Muscle of back (tissue), 11 donors: Measurements from ENCODE around the gene SLC46A3. TPM values are rescaled to one million over a fixed set of nuclear protein-coding genes. Genes with fewer than 3 reads are reported as not detected.
"Not testable (repeated sequence)": the region's sequence is repeated elsewhere in the genome, so short reads cannot be mapped to it uniquely, and the experiment has no call there.

ENCODE experiments used
- DNase-seq, 3 donors: peaks; one replicate each; pipeline versions ENCODE4 v3.0.0 to v3.0.0-alpha.2; 2013
- polyA plus RNA-seq, 10 donors: library from polyadenylated mRNA; unstranded; fragments of 120-200 nt; gene quantifications; one replicate each; pipeline ENCODE4 v1.2.1, GENCODE V29; 2013; ENCODE audit not compliant: insufficient read length in 10 of 10

Gene SLC46A3
- polyA plus RNA-seq, 10 donors: 0.79 to 1.9 (median 1.5) TPM

DNA sequence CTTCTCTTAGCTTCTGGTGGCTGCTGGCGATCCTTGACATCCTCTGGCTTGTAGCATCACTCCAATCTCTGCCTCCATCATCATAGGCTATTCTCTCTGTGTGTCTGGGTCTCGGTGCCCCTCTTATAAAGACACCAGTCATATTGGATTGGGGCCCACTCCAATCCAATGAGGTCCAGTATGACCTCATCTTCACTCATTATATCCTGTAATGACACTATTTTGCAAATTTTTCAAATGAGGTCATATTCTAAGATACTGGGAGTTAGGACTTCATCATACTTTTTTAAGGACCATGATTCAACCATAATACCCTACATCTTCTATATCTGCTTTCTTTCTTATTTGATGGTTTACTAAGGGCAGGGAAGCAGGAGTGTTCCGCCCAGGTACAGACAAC, 12.0 kb upstream of the SLC46A3 start:
- no peak for DNase-seq

DNA sequence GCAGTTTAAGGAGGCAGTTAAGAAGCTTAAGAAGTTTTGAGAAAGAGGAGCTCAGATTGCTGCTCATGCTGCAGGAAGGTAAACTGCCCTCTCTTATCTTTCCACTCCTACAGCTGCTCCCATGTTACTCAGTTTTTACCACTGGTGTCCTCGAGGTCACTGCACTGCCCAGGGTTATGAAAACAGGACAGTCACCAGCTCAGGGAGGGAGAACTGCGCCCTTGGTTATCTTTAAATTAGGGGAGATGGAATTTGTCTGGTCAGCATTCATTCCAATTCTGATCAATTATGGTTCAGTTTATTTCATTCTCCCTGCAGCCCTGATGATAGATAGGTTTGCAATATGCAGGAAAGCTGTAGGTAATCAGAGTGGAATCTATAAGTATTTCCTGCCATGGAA, 10.8 kb upstream of the SLC46A3 start:
- DNase-seq: no peak

GRCh38 chr13:28728642-28729041, 9.9 kb upstream of the SLC46A3 start:
- no peak for DNase-seq

DNA sequence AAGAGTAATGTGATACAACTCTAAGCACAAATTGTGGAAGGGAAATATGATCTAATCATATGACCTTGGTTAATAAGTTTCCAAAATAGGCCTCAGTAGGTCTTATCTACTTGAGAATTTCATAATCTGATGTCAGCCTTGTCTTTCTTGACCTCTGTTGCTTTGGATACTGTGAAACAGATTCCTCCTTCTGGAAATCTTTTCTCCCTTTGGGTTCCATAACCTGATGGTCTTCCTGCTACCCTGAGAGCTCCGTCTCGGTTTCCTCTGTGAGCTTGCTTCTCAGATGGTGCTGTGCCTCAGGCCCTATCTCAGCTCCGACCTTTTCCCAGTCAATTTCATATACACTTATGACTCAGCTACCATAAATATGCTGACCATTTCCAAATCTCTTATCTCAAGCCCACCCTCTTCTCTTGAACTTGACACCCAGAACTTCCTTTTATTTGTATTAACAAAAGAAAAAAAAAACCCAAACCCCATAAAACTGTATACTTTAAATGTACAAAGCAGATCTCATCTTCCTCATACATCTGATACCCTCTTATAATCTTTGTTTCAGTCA, 6.4 kb upstream of the SLC46A3 start:
- no peak for DNase-seq

DNA sequence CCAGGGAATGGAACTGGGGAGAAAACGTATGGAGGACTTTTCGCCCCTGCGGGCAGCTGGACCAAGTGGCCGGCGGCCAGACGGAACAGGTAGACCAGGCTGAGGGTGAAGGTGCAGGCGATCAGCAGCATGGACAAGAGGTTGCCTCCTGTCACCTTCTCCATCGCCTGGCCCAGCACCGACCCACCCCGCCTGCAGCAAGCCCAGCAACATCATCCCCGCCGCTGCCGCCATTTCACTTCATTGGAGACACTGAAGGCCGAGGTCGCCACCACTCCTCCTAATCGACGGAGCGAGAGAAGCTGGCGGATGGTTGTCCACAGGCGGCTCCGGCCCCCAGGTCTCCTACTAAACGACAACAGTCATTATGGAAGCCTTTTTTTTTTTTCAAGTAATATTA, 5.0 kb upstream of the SLC46A3 start:
- no peak for DNase-seq

DNA sequence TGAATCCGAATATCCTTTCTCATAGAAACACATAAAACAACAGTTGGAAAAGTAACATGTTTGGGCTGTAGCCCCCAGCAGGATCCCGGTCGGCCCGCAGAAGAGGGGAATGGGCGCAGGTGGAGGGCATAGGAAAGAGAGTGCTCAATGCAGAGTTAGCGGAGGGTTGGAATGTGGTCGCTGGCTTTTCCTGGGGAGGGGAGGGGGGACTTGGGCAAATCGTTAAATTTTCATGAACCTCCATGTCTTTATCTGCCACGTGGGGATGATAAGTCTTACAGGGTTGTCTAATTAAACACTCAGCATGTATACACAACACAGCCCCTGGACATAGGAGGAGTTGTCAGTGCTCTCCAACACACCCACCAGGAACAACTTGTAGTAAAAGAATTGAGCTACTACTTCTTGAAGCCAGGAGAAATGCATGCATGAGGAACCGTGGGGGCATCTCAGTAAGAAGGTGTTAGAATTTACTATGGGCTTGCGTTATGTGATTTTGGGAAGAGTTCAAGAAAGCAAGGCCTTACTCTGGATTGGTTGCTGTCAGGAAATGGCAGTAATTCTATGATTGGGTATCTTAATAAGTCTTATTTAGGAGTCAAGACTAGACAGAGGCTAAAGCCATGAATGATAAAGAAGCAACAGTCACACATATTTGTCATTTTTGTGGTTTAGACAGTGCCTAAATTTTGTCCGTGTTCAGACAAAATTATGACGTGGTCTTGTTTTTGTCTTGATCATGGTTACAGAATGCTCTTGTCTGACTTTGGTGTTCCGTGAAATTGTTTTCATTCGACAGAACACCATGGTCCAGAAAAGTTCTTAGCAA, 671 bp upstream of the SLC46A3 start:
- DNase-seq: peak in 1 of 3 donors; percentile 56

- peak in 1 of 3 donors; percentile 7 for DNase-seq
Observed at GRCh38 chr13:28718196-28718542, 601 bp downstream of the SLC46A3 start.

DNA sequence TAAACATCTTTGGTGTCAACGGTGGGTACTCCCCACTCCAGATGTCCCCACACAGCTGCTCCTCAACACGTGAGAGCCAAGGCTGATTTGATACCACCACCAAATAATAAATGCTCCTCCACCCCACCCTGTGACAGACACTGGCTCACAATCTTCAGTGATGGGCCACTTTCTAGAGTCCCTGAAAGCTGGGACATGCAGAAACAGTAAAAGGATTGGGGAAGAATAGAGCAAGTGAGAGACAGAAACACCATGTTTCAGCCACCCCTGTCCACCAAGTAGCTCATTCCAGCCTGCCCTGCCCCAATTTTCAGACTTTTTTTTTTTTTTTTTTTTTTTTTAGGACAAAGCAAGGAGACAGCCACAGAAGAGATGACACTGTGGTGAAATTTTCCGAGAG, 1.6 kb downstream of the SLC46A3 start:
- DNase-seq: no peak

DNA sequence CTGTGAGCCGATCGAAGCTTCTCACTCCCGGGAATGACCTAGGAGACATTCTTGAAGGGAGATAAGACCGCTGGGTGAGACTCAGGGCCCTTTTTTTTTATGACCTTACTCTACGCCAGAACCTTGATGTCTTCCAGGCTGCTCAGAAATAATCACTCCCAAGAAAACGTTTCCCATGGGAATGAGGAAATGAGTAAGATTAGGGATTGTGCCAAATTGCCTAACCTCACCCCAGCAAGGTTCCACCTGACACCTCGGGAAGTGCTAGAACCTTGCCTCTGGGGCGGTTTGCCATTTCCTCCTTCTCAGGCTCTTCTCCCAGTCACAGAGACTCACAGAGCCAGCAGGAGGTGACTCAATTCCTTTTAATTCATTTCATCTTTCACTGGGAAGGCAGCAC, 2.3 kb downstream of the SLC46A3 start:
- DNase-seq: peak in 1 of 3 donors; percentile 41

DNA sequence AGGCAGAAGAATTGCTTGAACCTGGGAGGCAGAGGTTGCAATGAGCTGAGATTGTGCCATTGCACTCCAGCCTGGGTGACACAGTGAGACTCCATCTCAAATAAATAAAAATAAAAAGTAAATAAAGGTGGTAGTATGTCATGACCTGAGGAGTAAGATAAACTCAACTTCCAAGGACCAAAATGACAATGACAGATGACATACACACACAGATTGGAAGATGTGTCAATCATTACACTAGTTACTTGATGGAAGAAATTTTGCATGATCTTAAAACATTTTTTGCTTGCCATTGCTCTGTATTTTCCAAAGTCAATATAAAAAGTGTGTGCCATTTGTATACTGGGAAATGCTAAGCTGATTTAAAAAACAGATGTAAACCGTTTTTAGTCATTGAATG, 4.1 kb downstream of the SLC46A3 start:
- DNase-seq: no peak

GRCh38 chr13:28710161-28710560, 8.6 kb downstream of the SLC46A3 start:
- no peak for DNase-seq

GRCh38 chr13:28707629-28708427, 10.9 kb downstream of the SLC46A3 start:
- peak; percentile 46 to 80 (median 72) for DNase-seq

GRCh38 chr13:28705461-28706083, 13.2 kb downstream of the SLC46A3 start:
- no peak for DNase-seq

DNA sequence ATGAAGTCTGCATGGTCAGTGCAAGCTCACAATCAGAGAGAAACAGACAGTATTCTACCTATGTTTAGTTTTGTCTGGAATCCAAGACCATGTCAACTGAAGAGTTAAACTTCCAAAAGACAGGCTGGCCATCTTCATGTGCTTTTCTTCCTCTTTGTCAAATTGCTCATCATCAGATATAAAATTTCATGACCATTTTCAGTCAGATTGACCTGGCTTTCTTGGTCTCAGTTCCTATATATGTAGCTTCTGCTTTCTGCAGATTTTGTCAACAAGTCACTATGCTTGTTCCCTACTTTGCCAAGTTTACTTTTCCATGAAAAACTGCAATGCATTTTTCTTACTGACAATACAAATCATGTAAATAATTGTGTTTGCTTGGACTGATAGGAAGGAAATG, 13.9 kb downstream of the SLC46A3 start:
- DNase-seq: no peak

DNA sequence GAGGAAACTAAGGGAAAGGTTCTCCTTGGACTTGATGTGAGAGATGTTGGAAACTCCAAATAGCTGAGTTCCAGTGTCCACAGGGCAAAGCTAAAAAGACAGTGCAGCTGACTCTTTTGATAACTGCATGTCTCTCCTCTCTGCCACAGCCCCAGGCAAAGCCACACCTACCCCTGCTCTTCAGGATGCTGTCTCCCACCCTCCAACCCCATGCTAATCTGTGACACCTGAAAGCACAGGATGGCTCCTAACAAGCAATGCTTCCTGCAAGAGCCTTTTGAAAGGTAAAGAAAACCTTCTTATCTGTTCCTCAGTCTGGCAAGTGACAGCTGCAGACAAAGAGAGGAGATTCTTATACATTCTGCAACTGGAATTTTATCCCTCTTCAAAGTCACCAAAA, 14.5 kb downstream of the SLC46A3 start:
- no peak for DNase-seq

DNA sequence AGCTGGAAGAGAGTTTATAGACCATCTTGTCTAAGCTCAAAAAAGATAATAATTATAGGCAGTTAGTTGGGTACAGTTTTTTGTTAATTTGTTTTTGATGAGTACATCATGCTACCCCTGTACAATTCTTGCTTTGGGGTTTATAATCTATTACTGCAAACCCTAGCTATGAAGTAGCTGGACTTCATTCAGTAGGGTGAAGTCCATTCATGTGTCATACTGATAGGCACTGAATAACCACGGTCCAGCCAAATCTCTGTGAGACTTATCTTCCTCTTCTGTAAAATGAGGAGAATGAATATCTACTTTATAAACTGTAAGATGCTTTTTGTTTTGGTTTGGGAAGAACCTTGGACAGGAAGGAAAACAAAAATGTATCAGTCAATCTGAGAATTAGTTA, 19.5 kb downstream of the SLC46A3 start:
- no peak for DNase-seq

GRCh38 chr13:28697441-28697840, 21.3 kb downstream of the SLC46A3 start:
- no peak for DNase-seq

- not testable (repeated sequence) for DNase-seq
Observed at GRCh38 chr13:28693605-28694491, 24.9 kb downstream of the SLC46A3 start.

DNA sequence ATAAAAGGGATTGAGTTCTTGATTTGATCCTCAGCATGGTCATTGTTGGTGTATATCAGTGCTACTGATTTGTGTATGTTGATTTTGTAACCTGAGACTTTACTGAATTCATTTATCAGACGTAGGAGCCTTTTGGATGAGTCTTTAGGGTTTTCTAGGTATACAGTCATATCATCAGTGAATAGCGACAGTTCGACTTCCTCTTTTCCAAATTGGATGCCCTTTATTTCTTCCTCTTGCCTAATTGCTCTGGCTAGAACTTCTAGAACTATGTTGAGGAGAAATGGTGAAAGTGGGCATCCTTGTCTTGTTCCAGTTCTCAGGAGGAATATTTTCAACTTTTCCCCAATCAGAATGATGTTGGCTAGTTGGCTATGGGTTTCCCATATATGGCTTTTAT, 32.9 kb downstream of the SLC46A3 start:
- no peak for DNase-seq

DNA sequence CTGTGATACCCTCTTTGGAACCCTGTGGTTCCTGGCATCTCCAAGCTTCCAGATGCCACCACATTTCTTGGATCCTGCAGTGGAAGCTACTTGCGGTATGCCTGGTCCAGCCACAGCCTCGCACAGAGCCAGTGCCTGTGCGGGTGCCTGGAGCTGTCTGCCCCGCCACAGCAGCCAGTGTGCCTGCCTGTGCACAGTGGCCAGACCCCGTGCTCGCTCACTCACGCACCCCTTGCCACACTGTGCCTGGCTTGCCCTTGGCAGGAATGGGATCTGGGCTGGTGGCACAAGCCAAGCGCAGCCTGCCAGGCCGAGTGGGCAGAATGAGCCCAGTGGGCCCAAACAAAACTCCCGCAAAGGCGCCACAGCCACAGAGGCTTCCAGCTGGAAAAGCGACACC, 33.7 kb downstream of the SLC46A3 start:
- no peak for DNase-seq

DNA sequence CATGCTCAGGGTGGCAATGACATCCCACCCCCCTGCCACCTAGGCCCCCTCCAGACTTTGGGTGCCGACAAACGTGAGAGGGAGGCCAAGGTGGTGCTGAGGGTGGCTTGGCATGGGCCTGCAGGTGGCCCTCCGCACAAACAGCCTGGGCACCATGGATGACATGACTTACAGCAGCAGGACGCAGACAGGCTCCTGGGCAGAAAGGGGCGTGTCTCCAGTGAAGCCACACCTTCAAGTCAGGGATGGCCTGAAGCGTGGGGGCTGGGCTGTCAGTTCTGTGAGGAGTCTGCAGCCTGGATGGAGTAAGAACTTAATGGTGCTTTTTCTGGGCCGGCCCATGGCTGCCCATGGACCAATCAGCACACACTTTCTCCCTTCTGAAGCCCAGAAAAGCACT, 34.5 kb downstream of the SLC46A3 start:
- DNase-seq: no peak
